ENCODE data around the gene CCL17.

DNA sequence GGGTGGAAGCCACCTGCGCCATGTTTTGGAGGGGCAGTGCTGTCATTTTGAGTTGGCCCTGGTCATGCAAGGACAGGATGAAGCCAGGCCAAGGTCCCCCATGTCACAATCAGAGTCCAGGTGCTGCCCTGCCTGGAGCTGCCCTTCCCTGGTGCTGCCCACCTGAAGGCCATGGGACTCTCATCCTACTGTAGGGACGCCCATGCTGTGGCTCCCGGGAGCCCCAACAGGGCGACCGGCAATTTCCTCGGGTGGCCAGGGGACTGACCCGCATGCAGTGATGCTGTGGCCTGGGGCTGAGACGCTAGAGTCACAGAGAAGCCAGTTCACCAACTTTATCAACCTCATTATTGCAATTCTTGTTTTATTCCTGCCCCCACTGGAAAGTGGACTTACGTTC is 8.0 kb downstream of the CCL17 start:
- TF ChIP-seq, protein P1, sequence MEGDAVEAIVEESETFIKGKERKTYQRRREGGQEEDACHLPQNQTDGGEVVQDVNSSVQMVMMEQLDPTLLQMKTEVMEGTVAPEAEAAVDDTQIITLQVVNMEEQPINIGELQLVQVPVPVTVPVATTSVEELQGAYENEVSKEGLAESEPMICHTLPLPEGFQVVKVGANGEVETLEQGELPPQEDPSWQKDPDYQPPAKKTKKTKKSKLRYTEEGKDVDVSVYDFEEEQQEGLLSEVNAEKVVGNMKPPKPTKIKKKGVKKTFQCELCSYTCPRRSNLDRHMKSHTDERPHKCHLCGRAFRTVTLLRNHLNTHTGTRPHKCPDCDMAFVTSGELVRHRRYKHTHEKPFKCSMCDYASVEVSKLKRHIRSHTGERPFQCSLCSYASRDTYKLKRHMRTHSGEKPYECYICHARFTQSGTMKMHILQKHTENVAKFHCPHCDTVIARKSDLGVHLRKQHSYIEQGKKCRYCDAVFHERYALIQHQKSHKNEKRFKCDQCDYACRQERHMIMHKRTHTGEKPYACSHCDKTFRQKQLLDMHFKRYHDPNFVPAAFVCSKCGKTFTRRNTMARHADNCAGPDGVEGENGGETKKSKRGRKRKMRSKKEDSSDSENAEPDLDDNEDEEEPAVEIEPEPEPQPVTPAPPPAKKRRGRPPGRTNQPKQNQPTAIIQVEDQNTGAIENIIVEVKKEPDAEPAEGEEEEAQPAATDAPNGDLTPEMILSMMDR (IDR thresholded peaks at IDR 0.05): no peak
- TF ChIP-seq POLR2A (IDR thresholded peaks at IDR 0.05): no peak
